Measurements from ENCODE around the gene RMDN2.

GRCh38 chr2:37976411-37976810, 51.3 kb downstream of the RMDN2 start:
- TF ChIP-seq CTCF (IDR thresholded peaks at IDR 0.05) (no peak), REST (IDR thresholded peaks at IDR 0.05; ENCODE audit: insufficient read depth in 1 of 2, low read depth in 2 of 2, low read length in 1 of 2) (no peak), POLR2AphosphoS5 (IDR thresholded peaks at IDR 0.05; ENCODE audit: low read depth, low read length) (no peak)
